Hippocampal formation (tissue), 2 donors: Measurements from ENCODE around the gene SLC38A1.
"Not testable (repeated sequence)": the region's sequence is repeated elsewhere in the genome, so short reads cannot be mapped to it uniquely, and the experiment has no call there.

Experiments used
- DNase-seq, 2 donors: peaks; one replicate each; lab custom pipeline; 2025; lab: John Stamatoyannopoulos, UW

Gene SLC38A1

DNA sequence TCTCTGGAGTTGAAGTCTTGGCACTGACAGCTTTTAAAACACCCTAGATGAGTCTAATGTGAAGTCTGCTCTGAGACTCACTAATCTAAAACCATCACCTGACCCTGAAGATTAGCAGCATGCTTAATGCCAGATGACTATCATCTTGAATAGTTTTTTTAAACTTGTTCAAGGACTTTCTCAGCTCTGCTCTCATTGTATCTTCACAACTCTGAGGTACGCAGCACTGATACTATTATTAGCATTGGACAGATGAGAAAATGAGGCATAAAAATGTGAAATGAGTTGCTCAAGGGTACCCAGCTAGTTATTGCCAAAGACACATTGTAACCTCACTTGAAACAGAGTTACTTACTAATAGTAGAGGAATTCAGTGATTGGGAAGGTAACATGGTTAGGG is 4.8 kb downstream of the SLC38A1 start:
- no peak for DNase-seq

DNA sequence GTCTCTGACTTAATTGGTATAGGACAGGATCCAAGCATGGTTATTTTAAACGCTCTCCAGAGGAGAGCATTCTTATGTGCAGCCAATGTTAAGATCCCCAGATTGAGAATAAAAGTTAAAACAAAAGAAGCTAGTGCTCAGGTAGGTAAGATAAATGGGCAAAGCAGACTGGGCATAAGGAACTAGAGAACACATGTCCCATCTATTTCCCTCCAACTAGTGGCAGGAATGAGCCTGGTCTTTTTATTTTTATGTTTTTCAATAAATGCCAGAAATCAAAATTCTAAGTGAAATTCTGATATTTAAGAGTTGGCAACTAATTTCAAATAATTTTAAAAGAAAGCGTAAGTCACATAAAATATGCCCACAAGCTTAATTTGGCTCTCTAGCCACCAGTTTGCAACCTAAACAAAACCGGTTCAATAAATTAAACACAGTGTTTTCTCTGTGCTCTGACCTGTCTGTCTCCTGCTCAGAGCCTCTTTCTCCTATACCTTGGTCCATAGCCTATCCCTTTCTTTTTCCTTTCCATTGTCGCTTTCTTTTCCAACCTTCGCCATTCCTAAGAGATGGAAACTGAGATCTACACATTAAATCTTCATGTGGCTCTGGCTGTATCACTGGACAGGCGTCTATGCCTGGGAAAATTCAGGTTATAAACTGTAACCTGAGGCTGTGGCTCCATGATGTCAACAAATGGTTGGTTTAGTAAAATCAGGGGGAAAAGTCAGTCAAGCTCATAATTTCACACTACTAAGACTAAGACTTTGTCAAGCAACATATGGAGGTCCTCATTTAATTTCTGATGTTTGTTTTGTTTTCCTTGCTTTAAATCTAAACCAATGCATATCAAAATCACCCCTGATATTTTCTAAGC is 5.5 kb downstream of the SLC38A1 start:
- no peak for DNase-seq

DNA sequence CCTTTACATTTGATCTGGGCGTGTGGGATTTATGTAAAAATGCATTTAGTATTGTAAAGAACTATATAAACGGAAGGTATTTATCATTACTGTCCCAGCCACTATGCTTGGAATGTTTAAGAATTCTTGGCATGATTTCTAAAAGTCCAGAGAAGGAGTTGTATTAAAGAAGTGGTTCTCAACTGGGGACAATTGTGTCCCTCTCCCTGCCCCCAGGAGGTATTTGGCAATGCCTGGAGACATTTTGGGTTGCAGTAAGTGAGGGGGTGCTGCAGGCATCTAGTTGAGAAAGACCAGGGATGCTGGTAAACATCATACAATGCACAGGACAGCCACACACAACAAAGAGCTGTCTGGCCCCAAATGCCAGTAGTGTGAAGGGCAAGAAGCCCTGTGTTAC is 7.2 kb downstream of the SLC38A1 start:
- DNase-seq: no peak

DNA sequence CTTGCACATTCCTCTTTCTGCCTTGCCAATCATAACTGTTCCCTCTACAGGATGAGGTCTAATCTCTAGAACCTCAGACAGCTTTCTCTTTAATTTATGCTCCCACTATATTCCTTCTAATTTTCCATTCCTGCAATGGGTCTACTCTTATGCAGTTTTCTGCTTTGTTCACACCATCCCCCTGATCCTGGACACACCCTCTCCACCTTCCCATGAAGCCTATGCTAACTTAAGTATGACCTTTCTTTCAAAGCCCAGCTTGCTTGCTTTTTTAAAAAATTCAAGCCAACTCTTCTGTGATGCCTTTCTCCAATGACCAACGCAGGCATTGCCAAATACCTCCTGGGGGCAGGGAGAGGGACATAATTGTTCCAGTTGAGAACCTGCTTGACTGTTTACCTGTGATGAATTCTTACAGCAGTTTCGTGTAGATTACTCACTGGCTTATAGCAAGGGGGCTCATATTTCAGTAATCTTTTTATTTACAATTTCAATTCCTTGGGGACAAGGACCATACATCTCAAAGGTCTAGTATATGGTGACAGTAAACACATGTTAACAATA is 7.8 kb downstream of the SLC38A1 start:
- no peak for DNase-seq

DNA sequence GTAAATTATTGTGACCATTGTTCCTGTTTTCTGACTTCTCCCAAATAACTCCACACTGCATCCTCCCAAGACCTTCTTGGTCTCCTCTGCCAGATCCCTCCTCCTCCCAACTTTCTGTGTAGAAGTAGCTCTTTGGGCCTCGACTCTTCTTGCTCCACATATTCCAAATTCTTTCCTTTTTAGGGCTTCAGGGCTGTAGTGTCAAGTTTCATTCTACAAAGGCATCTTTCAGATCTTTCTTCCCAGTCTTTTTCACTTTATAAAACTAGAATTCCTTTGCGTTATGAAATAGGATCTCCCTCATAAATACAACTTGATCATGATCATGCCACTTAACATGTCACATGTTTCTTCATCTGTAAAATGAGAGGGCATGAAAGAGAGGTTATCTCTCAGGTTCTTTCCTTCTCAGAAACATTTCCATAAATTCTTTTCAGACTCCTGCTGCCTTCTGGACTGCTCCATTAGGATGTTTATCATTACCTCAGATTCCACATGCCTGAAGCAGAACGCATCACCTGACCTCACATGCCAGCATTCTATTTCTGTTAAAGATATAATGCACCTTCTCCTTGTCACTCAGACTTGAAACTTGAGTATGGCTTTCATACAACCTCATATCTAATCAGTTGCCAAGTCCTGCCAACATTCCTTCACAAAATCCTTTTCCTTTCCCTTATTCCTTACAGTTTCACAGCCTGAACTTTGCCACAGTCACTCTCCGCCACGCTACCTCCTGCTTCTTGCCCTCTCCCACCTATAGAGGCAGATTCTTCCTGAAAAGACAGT is 8.5 kb downstream of the SLC38A1 start:
- no peak for DNase-seq

DNA sequence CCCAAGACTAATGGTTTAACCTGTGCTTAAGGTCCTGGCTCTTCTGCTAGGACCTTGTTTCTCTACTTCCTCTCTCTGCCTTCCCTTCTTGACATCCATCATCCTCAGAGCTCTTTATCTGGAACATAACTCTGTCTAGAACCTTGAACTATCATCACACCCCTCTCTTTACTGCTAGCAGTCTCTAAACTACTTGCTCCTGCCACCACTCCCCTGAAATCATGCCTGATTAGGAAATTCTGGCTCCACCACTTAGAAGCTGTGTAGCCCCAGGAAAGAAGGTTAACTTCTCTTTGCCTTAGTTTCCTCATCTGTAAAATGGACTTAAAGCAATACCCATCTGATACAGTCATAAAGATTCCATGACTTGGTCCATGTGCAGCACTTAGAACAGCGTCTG is 9.1 kb downstream of the SLC38A1 start:
- no peak for DNase-seq

DNA sequence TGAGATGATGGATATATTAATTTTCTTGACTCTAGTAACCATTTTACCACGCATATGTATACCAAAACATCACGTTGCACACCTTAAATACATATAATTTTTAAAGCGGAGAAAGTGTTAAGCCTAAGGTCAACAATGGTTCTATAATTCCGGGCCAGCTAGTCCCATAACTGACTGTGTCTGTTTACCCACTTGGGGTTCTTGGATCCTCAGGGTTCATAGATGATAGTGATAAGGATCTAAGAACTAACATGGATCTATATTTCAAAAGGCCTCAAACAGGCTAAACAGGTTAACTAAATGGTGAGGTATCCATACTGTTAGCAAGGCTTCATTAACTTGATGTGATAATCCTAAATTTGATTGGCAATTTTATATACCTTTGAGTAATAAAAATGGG is 9.8 kb downstream of the SLC38A1 start:
- no peak for DNase-seq

DNA sequence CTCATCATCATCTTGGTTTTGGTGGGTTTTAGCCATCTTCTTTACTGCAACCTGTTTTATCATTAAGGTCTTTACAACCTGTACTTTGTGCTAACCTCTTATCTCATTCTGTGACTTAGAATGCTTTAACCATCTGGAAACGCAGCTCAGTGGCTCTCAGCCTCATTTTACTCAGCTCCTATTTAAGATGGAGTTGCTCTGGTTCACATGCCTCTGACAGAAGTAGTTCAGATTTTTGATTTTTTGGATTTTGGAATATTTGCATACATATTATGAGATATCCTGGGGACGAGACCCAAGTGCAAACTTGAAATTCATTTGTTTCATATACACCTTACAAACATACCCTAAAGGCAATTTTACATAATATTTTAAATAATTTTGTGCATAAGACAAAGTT is 10.7 kb downstream of the SLC38A1 start:
- DNase-seq: no peak

DNA sequence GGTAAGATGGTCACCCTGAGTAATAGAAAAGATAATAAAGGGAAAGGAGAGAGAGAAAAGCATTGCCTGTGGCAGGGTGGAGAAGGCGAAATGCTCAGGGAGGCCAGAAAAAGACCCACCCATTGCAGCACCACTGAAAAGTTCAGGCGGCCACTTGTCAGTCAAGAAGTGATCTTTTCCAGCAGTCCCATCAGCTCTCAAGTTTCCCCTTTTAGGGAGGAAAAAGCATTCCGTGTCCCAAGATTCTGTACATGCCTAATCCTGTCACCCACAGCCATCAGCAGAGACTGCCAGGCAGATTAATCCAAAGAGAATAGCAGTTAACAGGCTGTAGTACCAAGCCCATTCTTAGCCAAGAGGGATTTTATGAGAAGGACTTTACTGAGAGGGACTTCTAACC is 11.9 kb downstream of the SLC38A1 start:
- DNase-seq: no peak

DNA sequence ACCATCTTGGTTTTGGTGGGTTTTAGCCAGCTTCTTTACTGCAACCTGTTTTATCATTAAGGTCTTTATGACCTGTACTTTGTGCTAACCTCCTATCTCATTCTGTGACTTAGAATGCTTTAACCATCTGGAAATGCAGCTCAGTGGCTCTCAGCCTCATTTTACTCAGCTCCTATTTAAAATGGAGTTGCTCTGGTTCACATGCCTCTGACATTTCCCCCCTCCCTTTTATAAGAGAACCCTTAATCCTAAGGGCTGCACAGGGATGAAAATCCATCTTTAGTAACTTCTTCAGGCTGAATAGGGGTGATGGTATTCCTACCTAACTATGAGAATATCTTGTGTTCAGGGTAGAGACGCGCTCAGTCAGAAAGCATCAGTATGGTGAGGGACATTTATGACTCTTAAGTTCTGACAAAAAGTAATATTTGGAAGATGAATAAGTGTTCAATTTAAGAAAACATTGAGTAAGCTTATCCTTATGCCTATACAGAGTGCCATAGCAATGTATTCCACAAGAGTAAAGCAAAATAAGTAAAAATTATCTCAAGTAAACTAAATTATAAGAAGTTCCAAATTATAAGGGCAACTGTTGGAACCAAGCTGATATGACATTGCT is 15.2 kb downstream of the SLC38A1 start:
- no peak for DNase-seq

DNA sequence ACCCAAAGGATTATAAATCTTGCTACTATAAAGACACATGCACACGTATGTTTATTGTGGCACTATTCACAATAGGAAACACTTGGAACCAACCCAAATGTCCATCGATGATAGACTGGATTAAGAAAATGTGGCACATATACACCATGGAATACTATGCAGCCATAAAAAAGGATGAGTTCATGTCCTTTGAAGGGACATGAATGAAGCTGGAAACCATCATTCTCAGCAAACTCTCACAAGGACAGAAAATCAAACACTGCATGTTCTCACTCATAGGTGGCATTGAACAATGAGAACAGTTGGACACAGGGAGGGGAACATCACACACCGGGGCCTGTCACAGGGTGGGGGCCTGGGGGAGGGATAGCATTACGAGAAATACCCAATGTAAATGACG is 16.8 kb downstream of the SLC38A1 start:
- DNase-seq: not testable (repeated sequence)

DNA sequence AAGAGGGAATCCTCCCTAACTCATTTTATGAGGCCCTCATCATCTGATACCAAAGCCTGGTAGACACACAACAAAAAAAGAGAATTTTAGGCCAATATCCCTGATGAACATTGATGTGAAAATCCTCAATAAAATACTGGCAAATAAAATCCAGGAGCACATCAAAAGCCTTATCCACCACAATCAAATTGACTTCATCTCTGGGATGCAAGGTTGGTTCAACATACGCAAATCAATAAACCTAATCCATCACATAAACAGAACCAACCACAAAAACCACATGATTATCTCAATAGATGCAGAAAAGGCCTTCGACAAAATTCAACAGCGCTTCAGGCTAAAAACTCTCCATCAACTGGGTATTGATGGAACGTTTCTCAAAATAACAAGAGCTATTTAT is 18.9 kb downstream of the SLC38A1 start:
- not testable (repeated sequence) for DNase-seq

DNA sequence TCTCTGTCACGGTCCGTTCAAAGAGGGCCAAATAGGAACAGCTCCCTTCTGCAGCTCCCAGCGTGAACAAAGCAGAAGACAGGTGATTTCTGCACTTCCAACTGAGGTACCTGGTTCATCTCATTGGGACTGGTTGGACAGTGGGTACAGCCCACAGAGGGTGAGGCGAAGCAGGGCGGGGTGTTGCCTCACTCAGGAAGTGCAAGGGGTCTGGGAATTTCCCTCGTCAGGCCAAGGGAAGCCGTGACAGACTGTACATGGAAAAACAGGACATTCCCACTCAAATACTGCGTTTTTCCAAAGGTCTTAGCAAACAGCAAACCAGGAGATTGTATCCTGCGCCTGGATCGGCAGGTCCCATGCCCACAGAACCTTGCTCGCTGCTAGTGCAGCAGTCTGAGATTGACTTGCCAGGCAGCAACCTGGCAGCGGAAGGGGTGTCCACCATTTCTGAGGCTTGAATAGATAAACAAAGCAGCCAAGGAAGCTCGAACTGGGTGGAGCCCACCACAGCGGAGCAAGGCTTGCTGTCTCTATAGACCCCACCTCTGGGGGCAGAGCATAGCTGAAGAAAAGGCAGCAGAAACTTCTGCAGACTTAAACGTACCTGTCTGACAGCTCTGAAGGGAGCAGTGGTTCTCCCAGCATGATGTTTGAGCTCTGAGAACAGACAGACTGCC is 22.7 kb downstream of the SLC38A1 start:
- no peak for DNase-seq

DNA sequence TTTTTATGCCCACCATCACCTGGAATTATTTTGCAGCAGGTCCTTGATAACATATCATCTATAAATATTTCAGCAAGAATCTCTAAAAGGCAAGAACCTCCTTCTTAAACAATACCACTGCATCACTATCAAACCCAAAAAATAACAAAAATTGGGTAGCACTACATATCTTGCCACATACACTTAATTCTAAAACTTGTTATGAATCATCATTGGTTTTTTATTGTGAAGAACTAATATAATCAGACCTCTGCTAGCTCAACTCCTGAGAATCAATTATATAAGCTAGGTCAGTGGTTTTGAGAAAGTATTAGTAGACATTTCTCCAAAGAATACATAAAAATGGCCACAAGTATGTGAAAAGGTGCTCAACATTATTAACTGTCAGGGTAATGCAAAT is 23.8 kb downstream of the SLC38A1 start:
- no peak for DNase-seq

DNA sequence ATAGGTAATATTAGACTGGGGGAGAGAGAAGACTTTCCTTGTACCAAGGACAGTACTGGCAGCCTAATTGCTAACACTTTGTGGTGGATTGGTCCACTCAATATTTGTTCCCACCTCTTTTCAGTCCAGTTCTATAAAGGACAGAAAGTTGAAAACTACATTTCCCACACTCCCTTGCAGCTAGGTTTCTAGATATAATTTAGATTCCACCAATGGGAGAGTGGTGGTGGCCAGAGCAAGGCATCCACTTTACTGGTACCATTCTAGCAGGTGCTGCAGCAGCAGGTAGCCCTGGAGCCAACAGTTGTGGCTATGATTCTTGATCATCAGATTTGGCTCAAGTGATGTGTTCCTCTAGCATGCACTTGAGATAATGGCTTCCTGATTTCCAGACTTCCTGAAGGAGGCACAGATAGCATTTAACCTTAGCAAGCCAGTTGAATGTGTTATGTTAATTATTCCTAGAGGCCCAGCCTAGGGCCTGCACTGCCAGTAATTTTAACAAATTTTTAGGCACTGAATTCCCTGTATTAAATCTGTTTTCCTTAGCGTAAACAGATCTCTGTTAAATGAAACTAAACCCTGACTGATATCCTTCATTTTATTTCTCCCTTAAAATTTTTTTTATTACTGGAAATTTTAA is 24.4 kb downstream of the SLC38A1 start:
- DNase-seq: no peak

DNA sequence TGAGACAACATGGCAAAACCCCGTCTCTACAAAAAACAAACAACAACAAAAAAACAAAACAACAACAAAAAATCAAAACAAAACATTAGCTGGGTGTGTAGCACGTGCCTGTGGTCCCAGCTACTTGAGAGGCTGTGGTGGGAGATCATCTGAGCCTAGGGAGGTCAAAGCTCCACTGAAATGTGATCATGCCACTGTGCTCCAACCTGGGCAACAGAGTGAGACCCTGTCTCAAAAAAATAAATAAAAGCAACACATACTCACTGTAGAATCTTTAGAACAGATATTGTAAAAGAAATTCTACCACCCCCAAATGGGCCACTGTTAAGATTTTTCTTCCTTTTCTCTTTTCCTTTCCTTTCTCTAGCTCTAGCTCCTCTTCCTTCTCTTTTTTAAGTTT is 26.3 kb downstream of the SLC38A1 start:
- no peak for DNase-seq

DNA sequence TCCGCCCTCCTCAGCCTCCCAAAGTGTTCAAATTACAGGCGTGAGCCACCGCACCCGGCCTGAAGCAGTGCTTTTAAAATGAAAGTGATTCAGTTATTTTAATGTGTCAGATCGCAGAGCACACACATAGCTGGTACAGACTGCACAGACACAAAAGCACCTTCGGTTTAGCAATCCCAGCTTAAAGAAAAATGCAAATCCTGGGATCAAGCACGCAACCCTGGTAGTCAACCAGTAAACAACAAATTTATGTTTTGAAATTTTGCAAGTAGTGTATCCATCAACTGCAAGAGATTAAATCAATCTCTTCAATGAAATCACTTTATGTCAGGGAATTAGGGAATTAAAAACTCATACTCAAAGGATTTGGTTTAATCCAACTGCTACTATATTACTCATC is 28.4 kb downstream of the SLC38A1 start:
- no peak for DNase-seq

DNA sequence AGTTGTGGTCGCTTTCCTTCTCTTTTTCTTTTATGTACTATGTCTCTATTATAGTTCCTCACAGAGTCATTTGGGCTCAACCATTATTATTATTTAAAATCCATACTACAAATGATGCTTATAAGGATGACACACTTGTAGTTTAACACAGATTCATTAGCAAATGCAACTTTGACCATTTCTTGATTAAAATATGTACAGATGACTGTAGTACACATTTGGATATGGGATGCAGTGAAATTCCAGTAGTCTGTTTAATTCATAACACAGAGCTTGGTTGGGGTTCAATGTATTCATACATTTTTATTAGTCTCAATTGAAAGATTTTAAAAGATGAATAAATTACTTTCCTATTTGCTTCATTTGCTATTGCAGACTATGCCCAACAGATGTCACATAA is 30.0 kb downstream of the SLC38A1 start:
- DNase-seq: no peak

DNA sequence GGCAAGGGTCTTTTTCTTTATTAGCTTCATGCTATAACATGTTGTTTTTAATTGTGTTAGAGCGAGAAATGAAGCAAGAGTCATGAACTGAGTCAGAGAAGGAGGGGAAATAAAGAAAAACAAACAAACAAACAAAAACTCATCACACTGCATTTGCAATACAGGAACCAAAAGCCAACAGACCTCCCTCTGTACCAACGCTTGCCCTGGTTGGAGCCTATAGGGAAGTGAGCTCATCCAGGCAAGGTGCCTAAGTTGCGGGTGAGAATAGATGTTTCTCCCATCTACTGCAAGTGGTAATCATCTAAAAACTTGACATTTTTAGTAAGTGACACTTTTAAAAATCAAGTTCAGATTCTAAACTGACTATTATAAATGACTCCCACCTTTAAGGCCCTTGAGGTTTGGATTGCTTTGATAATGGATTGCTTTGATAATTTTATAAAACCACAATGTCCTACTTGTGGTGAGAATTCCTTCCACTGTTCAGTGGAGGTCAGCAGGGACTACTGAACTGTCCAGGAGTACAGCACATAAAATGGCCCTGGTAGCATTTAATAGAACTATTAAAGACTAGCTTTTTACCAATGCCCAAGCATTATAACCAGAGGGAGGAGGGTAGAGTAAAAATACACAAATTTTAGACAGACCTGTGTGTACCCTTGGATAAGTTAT is 31.3 kb downstream of the SLC38A1 start:
- DNase-seq: no peak

DNA sequence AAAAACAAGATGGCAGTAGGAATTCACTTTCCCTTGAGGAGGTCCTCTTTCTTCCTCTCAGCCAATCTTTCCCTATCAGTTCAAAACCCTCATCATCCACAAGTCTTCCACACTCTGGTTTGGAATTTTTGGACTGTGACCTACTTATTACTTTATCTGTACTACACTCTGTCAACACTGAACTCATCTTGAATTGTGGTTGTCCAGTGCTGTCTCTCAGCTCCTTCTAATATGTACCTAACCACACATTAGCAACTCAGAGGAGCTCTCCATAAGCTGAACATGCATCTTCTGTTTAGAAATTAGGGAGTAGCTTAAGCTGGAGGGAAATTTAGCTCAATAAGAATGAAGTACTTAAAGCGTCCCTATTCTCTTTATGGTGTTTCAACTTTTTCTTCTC is 34.8 kb downstream of the SLC38A1 start:
- no peak for DNase-seq

DNA sequence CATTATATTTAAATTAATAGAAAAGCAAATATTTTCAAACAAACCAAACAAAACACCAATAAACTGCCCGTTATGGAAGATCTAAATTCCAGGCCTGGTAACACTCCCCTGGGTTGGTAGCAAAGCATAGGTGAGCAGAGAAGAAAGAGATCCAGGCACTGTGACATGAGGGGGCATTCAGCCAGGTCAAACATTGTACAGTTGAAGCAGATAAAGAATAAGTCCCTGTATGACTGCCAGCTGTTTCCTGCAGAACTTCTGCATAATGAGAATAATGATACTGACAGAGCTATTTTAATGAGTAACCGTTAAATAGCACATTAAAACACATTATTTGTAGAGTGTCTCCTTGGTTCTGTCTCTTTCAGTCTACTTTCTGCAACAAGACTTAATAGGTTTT is 35.4 kb downstream of the SLC38A1 start:
- DNase-seq: no peak
